Natural killer cell (primary cell): Measurements from ENCODE around the gene GAS1. TPM values are rescaled to one million over a fixed set of nuclear protein-coding genes. Genes with fewer than 3 reads are reported as not detected.

Experiments used
- ATAC-seq, 3 donors: fragments of 150-1000 bp in 2 of 3; fragments of 200-7000 bp in 1 of 3; cut with Tn5 transposase; 1 replicate in 1 of 3; 2 replicates in 2 of 3; pipeline ENCODE4 v1.10.0; 2021; ENCODE audit warnings: mild to moderate bottlenecking in 2 of 3, moderate library complexity in 2 of 3
- DNase-seq, 2 donors: peaks; one replicate each; pipeline versions ENCODE4 v3.0.0 to v3.0.0-alpha.2; 2013 to 2021; ENCODE audit warnings: mixed read lengths in 1 of 2
- H3K27ac ChIP-seq: one replicate; pipeline ENCODE4 v1.5.1; 2013; ENCODE audit warnings: mild to moderate bottlenecking, low read length
- H3K27me3 ChIP-seq: one replicate; pipeline ENCODE4 v1.6.1; 2013; ENCODE audit warnings: low read length; ENCODE audit not compliant: control insufficient read depth, insufficient read depth
- H3K36me3 ChIP-seq: one replicate; pipeline ENCODE4 v1.6.1; 2013; ENCODE audit warnings: low read length; ENCODE audit not compliant: control insufficient read depth, insufficient read depth
- H3K4me1 ChIP-seq: one replicate; pipeline ENCODE4 v1.6.1; 2013; ENCODE audit warnings: low read length; ENCODE audit not compliant: control insufficient read depth, insufficient read depth
- H3K4me3 ChIP-seq: one replicate; pipeline ENCODE4 v1.5.1; 2013; ENCODE audit warnings: low read length
- H3K9me3 ChIP-seq: one replicate; pipeline ENCODE4 v1.6.1; 2013; ENCODE audit warnings: low read length; ENCODE audit not compliant: control insufficient read depth, insufficient read depth
- H3K27ac Mint-ChIP-seq, 2 donors: one replicate each; pipeline ENCODE4 v1.8.0; 2022; ENCODE audit warnings: mild to moderate bottlenecking in 2 of 2, mixed read lengths in 2 of 2, moderate library complexity in 1 of 2
- H3K27me3 Mint-ChIP-seq, 2 donors: one replicate each; pipeline ENCODE4 v1.8.0; 2022; ENCODE audit warnings: low read depth in 2 of 2, mixed read lengths in 2 of 2
- H3K36me3 Mint-ChIP-seq: one replicate; pipeline ENCODE4 v1.8.0; 2022; ENCODE audit warnings: mixed read lengths
- H3K4me1 Mint-ChIP-seq, 2 donors: one replicate each; pipeline ENCODE4 v1.8.0; 2022; ENCODE audit warnings: mixed read lengths in 2 of 2
- H3K4me3 Mint-ChIP-seq: one replicate; pipeline ENCODE4 v1.8.0; 2022; ENCODE audit warnings: mild to moderate bottlenecking, moderate library complexity, mixed read lengths
- H3K9me3 Mint-ChIP-seq, 2 donors: one replicate each; pipeline ENCODE4 v1.8.0; 2022; ENCODE audit warnings: mixed read lengths in 2 of 2
- WGBS: methylation state at CpG from one replicate; pipeline ENCODE4 v1.1.7; 2013; ENCODE audit warnings: missing lambda C conversion rate; ENCODE audit not compliant: insufficient coverage; 5-methylcytosine and 5-hydroxymethylcytosine counted together
- intact Hi-C: fragments of 100-400 bp; cut with micrococcal nuclease; formaldehyde crosslinking; loops from one replicate; pipeline ENCODE4 v1.14.2; 2022
- total RNA-seq, 4 donors: library from RNA; stranded (reverse); fragments of 120-200 nt in 1 of 4; gene quantifications; one replicate each; pipeline versions ENCODE4 v1.2.3 to v1.2.4, GENCODE V29; 2013 to 2022
- TF ChIP-seq, protein P1 (sequence below): fragments of 200-600 bp; IDR thresholded peaks from one replicate; pipeline ENCODE4 v1.8.0; 2022; ENCODE audit warnings: antibody characterized with exemption

Gene GAS1
- total RNA-seq, 3 donors from 2014 or later (not counting 1 experiment from before 2014, with no cell fraction given), result 1.0 to 3.1 (median 2.8) TPM

DNA sequence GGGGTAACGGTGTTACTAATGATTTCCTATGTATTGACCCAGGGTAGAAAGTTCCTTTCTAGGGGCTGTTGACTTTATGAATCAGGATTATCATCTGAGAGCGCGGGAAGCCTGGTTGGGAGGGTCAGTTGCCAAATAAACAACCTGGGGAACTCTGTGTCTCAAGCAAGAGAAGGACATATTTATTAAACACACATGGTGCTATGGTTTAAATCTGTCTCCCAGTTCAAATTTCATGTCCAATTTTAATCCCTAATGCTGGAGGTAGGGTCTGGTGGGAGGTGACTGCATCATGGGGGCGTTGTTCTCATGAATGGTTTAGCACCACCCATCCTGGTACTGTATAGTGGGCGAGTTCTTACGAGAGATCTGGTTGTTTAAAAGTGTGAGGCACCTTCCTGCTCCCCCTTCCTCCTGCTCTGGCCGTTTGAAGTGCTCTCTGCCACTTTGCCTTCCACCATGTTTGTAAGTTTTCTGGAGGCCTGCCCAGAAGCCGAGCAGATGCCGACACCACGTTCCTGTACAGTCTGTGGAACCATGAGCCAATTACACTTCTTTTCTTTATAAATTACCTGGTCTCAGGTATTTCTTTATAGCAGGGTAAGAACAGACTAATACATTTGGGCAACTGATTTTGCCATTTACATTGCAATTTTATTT lies 19.7 kb upstream of the GAS1 start:
- Mint-ChIP-seq H3K27ac (no peak overlapping the region), H3K27me3 (peaks cover 6 to 10% of the 10 kb centered on the region in 2 donors), H3K4me1 (no peaks in the 10 kb centered on the region), H3K9me3 (no peaks in the 10 kb centered on the region), H3K4me3 (no peak overlapping the region), H3K36me3 (no peaks in the 10 kb centered on the region)
- Histone ChIP-seq H3K36me3 (no peaks in the 10 kb centered on the region), H3K27ac (no peak overlapping the region), H3K4me3 (no peak overlapping the region), H3K9me3 (no peaks in the 10 kb centered on the region), H3K4me1 (no peaks in the 10 kb centered on the region), H3K27me3 (no peaks in the 10 kb centered on the region)
- no peak for DNase-seq
- intact Hi-C loops, result no loop called here
- 86% methylated on average over 10 of the region's 10 CpGs for WGBS
- ATAC-seq, result no peak
- TF ChIP-seq, protein P1, sequence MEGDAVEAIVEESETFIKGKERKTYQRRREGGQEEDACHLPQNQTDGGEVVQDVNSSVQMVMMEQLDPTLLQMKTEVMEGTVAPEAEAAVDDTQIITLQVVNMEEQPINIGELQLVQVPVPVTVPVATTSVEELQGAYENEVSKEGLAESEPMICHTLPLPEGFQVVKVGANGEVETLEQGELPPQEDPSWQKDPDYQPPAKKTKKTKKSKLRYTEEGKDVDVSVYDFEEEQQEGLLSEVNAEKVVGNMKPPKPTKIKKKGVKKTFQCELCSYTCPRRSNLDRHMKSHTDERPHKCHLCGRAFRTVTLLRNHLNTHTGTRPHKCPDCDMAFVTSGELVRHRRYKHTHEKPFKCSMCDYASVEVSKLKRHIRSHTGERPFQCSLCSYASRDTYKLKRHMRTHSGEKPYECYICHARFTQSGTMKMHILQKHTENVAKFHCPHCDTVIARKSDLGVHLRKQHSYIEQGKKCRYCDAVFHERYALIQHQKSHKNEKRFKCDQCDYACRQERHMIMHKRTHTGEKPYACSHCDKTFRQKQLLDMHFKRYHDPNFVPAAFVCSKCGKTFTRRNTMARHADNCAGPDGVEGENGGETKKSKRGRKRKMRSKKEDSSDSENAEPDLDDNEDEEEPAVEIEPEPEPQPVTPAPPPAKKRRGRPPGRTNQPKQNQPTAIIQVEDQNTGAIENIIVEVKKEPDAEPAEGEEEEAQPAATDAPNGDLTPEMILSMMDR, result no peak

DNA sequence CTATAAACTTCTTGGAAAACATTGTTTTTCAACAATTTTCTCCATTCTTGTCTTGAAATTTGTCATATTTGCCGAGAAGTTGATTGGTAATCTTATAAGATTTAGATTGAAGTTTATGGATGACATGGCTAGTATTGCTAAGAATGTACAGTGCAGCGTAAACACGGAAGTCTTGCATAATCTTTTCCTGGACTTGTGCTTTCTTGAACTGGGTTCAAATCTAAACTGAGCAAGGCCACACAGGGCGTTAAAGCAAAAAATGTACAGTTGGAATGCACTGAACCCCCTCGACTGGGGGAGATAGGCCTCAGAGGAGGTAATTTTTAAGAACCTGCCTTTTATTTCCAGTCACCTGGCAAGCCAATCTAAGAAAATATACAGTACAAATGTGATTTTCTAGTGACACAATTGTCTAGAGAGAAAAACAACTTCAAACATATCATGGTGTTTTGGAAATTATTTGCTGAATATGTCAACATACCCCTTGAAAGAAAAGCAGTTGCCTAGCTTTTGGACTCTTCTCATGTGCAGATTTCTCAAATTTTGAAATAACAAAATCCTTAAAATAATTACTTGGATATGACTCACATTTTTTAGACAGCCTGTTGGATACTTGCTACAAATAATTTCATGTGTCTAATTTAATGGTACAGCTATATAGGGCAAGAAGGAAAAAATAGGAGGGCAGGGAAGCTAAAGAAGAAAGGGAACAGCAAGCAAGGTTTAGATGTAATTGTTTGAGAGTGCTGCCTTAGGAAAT lies 18.5 kb upstream of the GAS1 start:
- WGBS, result 78% methylated on average over 5 of the region's 5 CpGs
- Histone ChIP-seq H3K4me3 (no peak overlapping the region), H3K27me3 (no peaks in the 10 kb centered on the region), H3K9me3 (no peaks in the 10 kb centered on the region), H3K4me1 (no peaks in the 10 kb centered on the region), H3K27ac (no peak overlapping the region), H3K36me3 (no peaks in the 10 kb centered on the region)
- ATAC-seq, result no peak
- no peak for DNase-seq
- Mint-ChIP-seq H3K4me3 (no peak overlapping the region), H3K9me3 (no peaks in the 10 kb centered on the region), H3K27ac (no peak overlapping the region), H3K27me3 (peaks cover 0 to 11% of the 10 kb centered on the region in 2 donors), H3K36me3 (no peaks in the 10 kb centered on the region), H3K4me1 (no peaks in the 10 kb centered on the region)
- TF ChIP-seq, protein P1, result no peak
- intact Hi-C loops, result no loop called here

DNA sequence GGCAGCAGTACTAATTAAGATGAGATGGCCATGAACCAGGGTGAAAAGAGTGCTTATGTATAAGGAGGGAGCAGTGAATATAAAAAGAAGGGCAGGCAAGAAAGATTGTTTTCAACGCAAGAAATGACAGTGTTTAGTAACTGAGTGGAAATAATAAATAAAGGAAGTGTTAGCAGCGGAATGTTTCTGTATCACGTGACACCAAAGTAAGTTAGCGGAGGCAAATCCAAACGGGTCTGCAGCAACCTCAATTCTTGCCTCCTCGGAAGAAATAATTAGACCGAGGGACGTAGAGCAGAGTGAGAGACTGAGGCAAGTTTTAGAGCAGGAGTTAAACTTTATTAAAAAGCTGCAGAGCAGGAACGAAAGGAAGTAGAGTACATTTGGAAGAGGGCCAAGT lies 15.4 kb upstream of the GAS1 start:
- Mint-ChIP-seq H3K36me3 (no peaks in the 10 kb centered on the region), H3K27ac (no peak overlapping the region), H3K27me3 (peaks cover 6 to 10% of the 10 kb centered on the region in 2 donors), H3K9me3 (no peaks in the 10 kb centered on the region), H3K4me3 (no peak overlapping the region), H3K4me1 (no peaks in the 10 kb centered on the region)
- no peak overlapping the region for H3K4me3 ChIP-seq
- TF ChIP-seq, protein P1, result no peak
- H3K36me3 ChIP-seq, result no peaks in the 10 kb centered on the region
- H3K4me1 ChIP-seq, result no peaks in the 10 kb centered on the region
- peaks cover 9% of the 10 kb centered on the region for H3K27me3 ChIP-seq
- no peaks in the 10 kb centered on the region for H3K9me3 ChIP-seq
- no peak overlapping the region for H3K27ac ChIP-seq
- DNase-seq, result no peak
- WGBS, result 90% methylated on average over 9 of the region's 9 CpGs
- ATAC-seq, result no peak
- intact Hi-C loops, result no loop called here
